Stimulated activated naive CD8-positive, alpha-beta T cell treated with anti-CD3 and anti-CD28 coated beads, Interleukin-15, amount 100 ng/mL, for 72 hours (primary cell): ENCODE measurements around the gene SP110.

Experiments used
- ATAC-seq: fragments of 150-1000 bp; cut with Tn5 transposase; 2 replicates; pipeline ENCODE4 v1.10.0; 2021; ENCODE audit warnings: mild to moderate bottlenecking, moderate library complexity
- DNase-seq, 2 donors: peaks; one replicate each; pipeline ENCODE4 v3.0.0; 2021 to 2022
- H3K27ac Mint-ChIP-seq, 2 donors: one replicate each; pipeline ENCODE4 v1.8.0; 2022; ENCODE audit warnings: mild to moderate bottlenecking in 2 of 2, mixed read lengths in 2 of 2, moderate library complexity in 2 of 2
- H3K27me3 Mint-ChIP-seq: one replicate; pipeline ENCODE4 v1.8.0; 2022; ENCODE audit warnings: mixed read lengths
- H3K4me1 Mint-ChIP-seq: one replicate; pipeline ENCODE4 v1.8.0; 2022; ENCODE audit warnings: mild to moderate bottlenecking, mixed read lengths
- H3K4me3 Mint-ChIP-seq, 2 donors: one replicate each; pipeline ENCODE4 v1.8.0; 2022; ENCODE audit warnings: mild to moderate bottlenecking in 2 of 2, mixed read lengths in 2 of 2, moderate library complexity in 1 of 2
- H3K9me3 Mint-ChIP-seq, 2 donors: one replicate each; pipeline ENCODE4 v1.8.0; 2022; ENCODE audit warnings: mixed read lengths in 2 of 2

Gene SP110

DNA sequence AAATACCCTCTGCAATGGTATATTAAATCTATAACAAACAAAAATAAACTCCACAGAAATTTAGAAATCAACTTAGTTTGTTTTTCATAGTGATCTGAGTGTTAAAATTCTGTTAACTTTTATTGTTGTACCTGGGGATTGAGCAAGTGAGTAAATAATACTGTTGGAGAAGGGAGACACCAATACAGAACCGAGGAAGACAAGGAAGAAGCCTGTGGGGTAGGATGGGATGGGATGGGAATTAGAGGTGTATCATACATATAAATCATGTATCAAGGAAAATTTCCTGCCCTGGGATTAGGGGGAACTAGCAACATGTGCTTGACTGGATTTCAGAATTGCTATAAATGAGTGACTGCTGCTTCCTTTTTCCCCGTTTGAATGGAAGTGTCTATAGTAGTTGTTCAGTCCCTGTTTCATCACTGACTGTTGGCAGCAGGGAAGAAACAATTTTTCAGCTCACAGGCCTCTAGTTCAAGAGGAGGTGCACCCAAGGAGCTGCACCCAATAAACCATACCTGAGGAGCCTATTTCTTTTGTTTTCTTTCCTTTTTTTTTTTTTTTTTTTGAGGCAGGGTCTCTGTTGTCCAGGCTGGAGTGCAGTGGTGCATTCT is 53.1 kb downstream of the SP110 start:
- Mint-ChIP-seq H3K9me3 (no peaks in the 10 kb centered on the region), H3K27ac (peak overlapping the region in 1 of 2 donors; percentile 2), H3K4me3 (no peak overlapping the region), H3K27me3 (no peaks in the 10 kb centered on the region), H3K4me1 (peaks cover 20% of the 10 kb centered on the region)
- no peak for ATAC-seq
- no peak for DNase-seq

DNA sequence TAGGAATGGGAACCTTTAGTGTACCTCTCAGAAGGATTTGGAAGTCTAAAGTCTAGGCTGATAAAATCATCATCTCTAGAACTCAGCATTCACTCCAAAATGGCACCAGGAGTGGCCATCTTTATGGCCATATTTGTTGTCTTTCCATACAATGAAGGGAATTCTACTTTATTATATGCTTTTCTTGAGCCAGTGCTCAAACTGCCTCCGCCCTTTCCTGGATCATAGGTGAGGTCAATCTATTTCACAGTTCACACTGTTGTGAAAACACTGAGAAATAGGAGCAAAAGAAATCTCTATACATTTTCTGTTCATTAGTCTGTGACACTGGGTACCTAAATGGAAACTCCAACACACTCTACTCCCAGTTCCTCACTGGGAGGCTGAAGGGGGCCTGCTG is 55.6 kb downstream of the SP110 start:
- Mint-ChIP-seq H3K9me3 (no peaks in the 10 kb centered on the region), H3K27me3 (no peaks in the 10 kb centered on the region), H3K4me3 (no peak overlapping the region), H3K27ac (no peak overlapping the region), H3K4me1 (peaks cover 16% of the 10 kb centered on the region)
- ATAC-seq: no peak
- no peak for DNase-seq

DNA sequence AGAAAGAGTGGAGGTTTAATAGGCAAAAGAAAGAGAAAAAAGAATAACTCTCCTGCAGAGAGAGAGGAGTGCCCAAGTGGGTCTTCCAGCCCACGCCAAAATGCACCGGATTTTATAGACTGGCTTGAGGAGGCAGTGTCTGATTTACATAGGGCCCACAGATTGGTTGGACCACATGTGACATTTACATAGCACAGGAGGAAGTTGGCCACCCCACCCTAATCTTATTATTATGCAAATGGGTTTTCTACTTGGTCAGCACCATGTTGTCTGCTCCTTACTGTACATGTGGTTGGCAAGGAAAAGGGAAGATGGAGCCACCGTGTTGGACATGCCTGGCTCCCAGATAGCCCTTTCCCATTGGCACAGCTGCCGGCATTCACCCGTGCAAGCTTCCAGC is 56.8 kb downstream of the SP110 start:
- no peaks in the 10 kb centered on the region for H3K27me3 Mint-ChIP-seq
- H3K4me3 Mint-ChIP-seq: no peak overlapping the region
- no peaks in the 10 kb centered on the region for H3K9me3 Mint-ChIP-seq
- H3K27ac Mint-ChIP-seq: no peak overlapping the region
- H3K4me1 Mint-ChIP-seq: peaks cover 16% of the 10 kb centered on the region
- ATAC-seq (no peak), DNase-seq (no peak)

DNA sequence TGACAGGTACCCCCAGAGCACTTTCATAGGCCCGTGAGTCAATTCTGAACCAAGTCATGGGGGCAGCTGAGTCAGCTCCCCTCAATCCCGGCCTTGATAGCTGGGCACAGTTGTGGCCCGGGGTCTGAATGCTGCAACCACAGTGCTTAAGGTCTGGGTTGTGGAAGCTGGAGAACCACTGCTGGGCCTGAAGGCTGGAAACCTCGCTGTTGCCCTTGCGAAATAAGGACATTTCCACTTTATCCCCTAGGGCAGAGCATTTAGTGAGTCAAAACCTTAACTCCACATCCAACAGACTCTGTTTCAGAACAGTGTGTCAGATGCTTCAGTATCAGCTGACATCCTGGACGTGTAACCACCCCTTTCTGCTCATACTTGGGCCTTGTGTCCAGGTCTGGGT is 58.6 kb downstream of the SP110 start:
- Mint-ChIP-seq H3K9me3 (no peaks in the 10 kb centered on the region), H3K4me3 (no peak overlapping the region), H3K27ac (no peak overlapping the region), H3K4me1 (peaks cover 21% of the 10 kb centered on the region), H3K27me3 (no peaks in the 10 kb centered on the region)
- ATAC-seq (peak; percentile 80), DNase-seq (peak in 1 of 2 donors; percentile 31)

DNA sequence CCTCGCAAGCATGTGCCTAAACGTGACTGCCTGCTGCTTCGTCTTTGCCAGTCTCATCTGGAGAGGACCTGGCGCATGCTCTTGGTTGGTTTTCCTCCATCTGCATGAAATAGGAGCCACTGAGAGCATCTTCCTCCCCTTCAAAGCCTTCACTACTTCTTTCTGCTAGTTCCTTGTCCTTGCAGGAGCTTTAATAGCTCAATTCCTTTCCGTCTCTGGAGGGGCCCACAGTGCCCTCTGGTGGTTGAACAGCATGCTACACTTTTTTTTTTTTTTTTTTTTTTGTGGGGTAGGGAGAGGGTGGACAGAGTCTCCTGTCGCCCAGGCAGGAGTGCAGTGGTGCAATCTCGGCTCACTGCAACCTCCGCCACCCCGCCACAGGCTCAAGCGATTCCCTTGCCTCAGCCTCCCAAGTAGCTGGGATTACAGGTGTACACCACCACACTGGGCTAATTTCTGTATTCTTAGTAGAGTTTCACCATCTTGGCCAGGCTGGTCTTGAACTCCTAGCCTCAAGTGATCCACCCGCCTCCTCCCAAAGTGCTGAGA is 59.6 kb downstream of the SP110 start:
- ATAC-seq (peak; percentile 40), DNase-seq (peak; percentile 48 to 54)
- Mint-ChIP-seq H3K27me3 (no peaks in the 10 kb centered on the region), H3K9me3 (no peaks in the 10 kb centered on the region), H3K4me1 (peaks cover 29% of the 10 kb centered on the region), H3K4me3 (no peak overlapping the region), H3K27ac (peak overlapping the region in 1 of 2 donors; percentile 42)

DNA sequence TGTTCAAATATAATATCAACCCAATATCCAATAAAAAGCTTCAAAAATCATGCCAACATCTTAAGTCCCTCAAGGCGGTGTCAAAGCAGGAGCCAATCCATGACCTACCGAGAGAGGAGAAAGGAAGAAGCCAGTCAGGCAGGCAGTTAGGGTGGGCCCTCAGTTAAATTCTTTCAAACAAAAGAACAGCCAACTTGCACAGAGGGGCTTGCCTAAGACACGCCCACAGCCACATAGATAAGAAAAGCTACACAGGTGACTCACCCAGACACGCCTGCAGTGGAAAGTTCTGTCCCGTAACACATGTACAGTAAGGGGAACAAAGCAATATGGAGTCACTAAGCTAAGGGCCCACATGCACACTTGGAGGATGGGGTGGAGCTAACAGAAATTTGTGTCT is 61.3 kb downstream of the SP110 start:
- Mint-ChIP-seq H3K4me1 (peaks cover 32% of the 10 kb centered on the region), H3K27ac (no peak overlapping the region)
- ATAC-seq: no peak

DNA sequence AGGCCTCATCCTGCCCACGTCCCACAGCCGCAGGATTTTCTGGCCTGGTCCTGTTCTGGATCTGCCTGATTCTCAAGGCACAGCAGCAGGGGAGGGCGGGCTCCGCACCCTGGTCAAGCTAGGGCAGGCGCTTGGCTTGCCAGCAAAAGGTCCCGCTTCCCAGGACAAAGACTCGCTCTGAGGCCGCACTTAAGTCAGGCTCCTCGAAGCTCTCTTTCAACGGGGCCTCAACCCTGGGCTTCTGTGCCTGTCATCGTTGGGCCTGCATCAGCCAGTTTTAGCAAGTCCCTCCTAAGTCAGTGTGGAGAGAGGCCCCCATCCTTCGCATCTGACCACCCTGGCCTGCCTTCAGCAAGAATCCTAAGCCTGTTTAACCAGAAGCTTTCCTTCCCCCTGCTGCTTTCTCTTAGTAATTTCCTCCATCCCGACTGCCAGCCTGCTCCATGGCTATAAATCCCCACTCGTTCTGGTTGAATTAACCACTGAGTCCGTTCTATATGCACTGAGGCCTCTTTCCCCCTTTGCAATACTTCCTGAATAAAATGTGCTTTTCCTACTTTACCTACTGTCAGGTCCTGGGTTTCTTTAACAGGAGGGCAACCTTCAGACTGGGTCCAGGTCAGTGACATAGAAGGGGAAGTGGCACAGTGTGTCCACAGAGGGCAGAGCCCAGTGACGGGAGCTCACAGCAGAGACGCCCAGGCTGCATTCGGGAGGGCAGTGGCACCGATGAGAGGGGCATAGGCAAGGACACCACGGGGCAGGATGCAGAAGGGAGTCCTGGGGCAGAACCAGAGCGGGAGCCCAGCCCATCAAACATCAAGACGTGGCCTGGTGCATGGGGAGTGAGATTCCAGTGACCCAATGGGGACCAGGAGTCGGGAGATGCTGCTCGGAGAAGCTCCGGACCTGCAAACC is 62.7 kb downstream of the SP110 start:
- H3K9me3 Mint-ChIP-seq: peaks cover 0 to 7% of the 10 kb centered on the region in 2 donors
- H3K4me1 Mint-ChIP-seq: peaks cover 32% of the 10 kb centered on the region
- no peak overlapping the region for H3K4me3 Mint-ChIP-seq
- no peaks in the 10 kb centered on the region for H3K27me3 Mint-ChIP-seq
- H3K27ac Mint-ChIP-seq: peak overlapping the region; percentile 16 to 43
- ATAC-seq (no peak), DNase-seq (no peak)

More for the DNA sequence above, 61.3 kb downstream of the SP110 start:
- Mint-ChIP-seq H3K9me3 (no peaks in the 10 kb centered on the region), H3K27me3 (no peaks in the 10 kb centered on the region), H3K4me3 (no peak overlapping the region)
- DNase-seq: no peak

DNA sequence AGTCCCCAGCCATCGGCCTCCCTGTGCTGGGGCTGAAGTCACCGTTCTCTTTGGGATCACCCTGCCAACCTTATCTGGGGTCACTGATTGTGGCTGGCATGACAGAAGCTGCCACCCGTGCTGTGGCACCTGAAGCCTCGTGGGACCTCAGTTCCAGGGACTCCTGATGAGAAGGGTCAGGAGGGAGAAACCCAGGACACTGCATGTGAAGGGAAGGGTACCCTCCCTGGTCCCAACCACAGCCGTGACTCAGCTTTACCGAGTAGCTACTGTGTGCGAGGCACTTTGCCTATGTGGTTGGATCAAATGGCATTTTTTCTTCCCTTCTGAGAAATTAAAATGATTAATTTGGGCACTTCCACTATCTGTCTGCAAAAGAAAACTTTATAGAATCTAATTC is 64.4 kb downstream of the SP110 start:
- peaks cover 0 to 10% of the 10 kb centered on the region in 2 donors for H3K9me3 Mint-ChIP-seq
- H3K27ac Mint-ChIP-seq: peak overlapping the region in 1 of 2 donors; percentile 23
- no peaks in the 10 kb centered on the region for H3K27me3 Mint-ChIP-seq
- DNase-seq (no peak), ATAC-seq (peak; percentile 67)
- peaks cover 24% of the 10 kb centered on the region for H3K4me1 Mint-ChIP-seq
- H3K4me3 Mint-ChIP-seq: no peak overlapping the region

DNA sequence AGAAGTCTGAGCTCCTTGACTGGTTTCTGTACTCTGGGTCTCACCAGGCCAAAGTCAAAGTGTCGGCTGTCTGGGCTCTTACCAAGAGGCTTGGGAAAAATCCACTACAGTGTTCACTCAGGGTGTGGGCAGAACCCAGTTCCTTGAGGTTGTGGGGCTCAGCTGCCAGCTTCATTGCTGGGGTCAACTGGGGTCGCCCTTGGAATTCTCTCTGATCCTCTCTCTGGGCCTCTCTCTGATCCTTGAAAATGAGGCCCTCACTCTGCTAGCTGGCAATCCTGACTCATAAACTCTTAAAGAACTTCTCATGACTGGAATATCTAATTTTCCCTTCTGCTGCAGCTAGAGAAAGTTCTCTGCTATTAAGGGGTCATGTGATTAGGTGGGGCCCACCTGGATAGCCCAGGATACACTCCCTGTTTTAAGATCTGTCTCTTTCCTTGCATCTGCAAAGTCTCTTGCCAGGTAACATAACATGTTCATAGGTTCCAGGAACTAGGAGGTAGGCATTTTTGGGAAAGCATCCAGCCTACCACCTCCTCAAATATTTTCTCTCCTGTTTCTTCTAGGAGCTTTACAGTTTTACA is 66.3 kb downstream of the SP110 start:
- Mint-ChIP-seq H3K27me3 (no peaks in the 10 kb centered on the region), H3K27ac (peak overlapping the region in 1 of 2 donors; percentile 2), H3K4me3 (no peak overlapping the region), H3K4me1 (peaks cover 16% of the 10 kb centered on the region), H3K9me3 (peaks cover 0 to 10% of the 10 kb centered on the region in 2 donors)
- DNase-seq (no peak), ATAC-seq (no peak)

DNA sequence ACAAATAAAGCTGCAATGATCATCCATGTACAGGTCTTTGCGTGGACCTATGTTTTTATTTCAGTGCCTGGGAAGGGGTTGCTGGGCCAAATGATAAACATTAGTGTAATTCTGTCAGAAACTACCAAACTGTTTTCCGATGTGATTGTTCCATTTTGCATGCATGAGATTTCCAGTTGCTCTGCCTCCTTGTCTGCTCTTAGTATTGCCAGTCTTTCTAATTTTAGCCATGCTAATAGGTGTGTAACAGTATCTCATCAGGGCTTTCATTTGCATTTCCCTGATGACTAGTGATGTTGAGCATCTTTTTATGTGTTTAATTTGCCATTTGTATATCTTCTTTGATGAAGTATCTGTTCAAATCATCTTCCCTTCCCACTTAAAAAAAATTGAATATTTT is 67.5 kb downstream of the SP110 start:
- ATAC-seq (no peak), DNase-seq (no peak)
- Mint-ChIP-seq H3K27me3 (no peaks in the 10 kb centered on the region), H3K9me3 (peaks cover 0 to 10% of the 10 kb centered on the region in 2 donors), H3K27ac (no peak overlapping the region), H3K4me1 (peaks cover 20% of the 10 kb centered on the region), H3K4me3 (no peak overlapping the region)

DNA sequence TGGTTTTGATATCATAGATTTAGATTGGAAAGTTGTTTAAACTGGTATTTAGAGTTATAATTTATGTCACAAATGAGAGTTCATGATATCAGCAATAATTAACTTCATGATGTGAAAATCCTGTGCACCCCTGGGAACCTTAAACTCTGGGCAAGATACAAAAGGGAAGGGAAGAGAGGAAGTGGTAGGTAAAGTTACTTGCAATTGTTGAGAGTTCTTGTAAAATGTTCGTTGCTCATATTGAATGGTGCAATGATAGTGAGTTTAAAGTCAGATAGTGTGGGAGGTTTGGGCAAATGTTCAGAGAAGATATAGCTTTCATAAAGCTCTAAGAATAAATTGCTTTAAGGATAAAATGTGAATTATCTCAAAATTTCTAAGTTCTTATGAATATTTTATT is 75.4 kb downstream of the SP110 start:
- Mint-ChIP-seq H3K4me1 (peaks cover 5% of the 10 kb centered on the region), H3K27ac (no peak overlapping the region), H3K9me3 (peaks cover 10 to 26% of the 10 kb centered on the region in 2 donors), H3K27me3 (no peaks in the 10 kb centered on the region), H3K4me3 (no peak overlapping the region)
- no peak for ATAC-seq
- no peak for DNase-seq

DNA sequence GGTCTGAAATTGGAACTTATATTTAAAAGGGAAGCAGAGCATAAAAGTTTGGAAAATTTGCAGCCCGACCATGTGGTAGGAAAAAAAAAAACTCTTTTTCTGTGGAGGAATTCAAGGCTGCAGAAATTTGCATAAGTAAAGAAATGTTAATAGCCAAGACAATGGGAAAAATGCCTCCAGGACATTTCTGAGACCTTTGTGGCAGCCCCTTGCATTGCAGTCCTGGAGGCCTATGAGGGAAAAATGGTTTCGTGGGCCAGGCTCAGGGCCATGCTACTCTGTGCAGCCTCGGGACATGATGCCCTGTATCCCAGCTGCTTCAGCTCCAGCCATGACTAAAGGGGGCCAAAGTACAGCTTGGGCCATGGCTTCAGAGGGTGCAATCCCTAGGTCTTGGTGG is 79.1 kb downstream of the SP110 start:
- no peaks in the 10 kb centered on the region for H3K27me3 Mint-ChIP-seq
- H3K4me3 Mint-ChIP-seq: no peak overlapping the region
- DNase-seq: no peak
- ATAC-seq: no peak
- no peak overlapping the region for H3K27ac Mint-ChIP-seq
- H3K4me1 Mint-ChIP-seq: no peaks in the 10 kb centered on the region
- H3K9me3 Mint-ChIP-seq: peaks cover 10 to 26% of the 10 kb centered on the region in 2 donors

DNA sequence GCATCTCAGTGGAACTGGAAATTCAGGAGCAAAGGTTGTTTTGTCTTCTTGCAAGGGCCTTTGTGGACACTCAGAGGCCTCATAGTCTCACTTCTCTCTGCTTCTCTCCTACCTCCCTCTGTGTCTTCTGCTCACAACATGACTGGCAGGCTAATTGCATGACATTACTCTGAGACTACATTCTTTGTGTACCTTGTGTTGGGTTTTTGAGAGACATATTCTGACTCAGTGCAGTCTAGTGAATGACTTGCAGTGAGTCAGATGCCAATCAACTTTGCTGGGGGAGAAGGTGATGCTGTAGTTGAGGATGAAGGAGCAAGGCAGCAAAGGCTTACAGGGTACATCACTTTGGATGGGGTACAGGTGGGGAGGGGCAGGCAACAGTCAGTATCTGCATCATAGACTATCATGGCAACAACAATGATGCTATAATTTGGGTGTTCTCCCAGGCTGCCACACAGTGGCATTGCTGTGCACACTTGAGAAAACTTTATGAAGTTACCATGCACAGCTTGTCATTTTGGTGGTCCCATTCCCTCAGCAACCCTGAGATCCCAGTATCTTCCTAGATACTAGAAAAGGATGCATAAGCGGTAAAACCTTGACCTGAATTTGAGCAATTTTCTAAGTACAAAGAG is 81.8 kb downstream of the SP110 start:
- ATAC-seq (no peak), DNase-seq (no peak)
- Mint-ChIP-seq H3K27ac (no peak overlapping the region), H3K27me3 (no peaks in the 10 kb centered on the region), H3K4me1 (no peaks in the 10 kb centered on the region), H3K9me3 (peaks cover 10 to 26% of the 10 kb centered on the region in 2 donors), H3K4me3 (no peak overlapping the region)

DNA sequence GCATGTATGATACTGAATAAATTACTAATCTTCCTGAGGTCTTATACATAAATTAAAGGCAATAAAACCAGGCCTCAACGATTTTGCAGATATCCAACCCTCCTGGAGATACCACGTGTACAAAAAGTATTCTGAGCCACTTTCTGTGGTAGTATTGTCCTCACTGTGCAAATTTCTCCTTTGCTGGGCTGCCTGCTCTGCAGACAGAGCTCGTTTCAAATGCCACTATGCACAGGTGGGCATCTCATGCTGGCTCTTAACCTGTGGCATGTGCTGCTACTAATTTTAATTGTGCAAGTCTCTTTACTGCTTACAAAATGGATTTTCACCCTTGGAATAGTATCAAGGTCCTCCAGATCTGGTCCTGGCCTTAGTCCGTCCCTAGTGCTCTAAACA is 84.7 kb downstream of the SP110 start:
- Mint-ChIP-seq H3K27me3 (peaks cover 8% of the 10 kb centered on the region), H3K9me3 (peaks cover 5% of the 10 kb centered on the region in 2 donors), H3K27ac (no peak overlapping the region), H3K4me3 (no peak overlapping the region), H3K4me1 (no peaks in the 10 kb centered on the region)
- ATAC-seq (no peak), DNase-seq (no peak)

DNA sequence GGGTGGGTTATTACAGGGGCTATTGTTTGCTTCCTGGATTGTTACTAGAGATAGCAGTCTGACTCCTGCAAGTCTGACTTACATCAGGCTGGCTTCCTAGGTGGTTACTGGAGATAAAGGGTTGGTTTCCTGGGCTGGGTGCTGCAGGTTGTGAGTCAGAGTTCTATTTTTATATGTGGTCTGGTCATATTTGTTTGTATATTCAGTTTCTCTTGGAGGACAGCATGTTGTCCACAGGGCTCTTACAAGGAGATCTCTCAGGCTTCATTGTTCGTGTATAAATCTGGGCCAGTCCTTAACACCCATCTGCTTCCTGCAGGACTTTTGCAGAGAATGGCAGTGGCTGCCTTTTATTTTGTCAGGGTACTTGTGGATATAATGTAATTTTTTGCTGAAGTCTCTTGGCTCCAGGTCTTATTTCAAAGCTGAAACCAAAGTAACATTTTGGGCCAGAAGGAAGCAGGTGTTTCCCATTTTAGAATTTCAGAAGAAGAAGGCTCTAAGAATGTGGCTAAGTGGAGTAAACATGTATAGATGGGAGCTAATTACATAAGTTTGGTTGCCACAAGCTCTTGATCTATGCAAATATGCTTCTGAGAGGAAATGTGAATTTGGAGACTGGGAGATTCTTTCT is 85.2 kb downstream of the SP110 start:
- ATAC-seq: peak; percentile 40
- H3K4me3 Mint-ChIP-seq: no peak overlapping the region
- DNase-seq: no peak
- peaks cover 0 to under 1% of the 10 kb centered on the region in 2 donors for H3K9me3 Mint-ChIP-seq
- no peak overlapping the region for H3K27ac Mint-ChIP-seq
- no peaks in the 10 kb centered on the region for H3K4me1 Mint-ChIP-seq
- H3K27me3 Mint-ChIP-seq: peaks cover 8% of the 10 kb centered on the region
